Thymus (tissue), 11 donors: ENCODE data around the gene TCF12. TPM values are rescaled to one million over a fixed set of nuclear protein-coding genes. Genes with fewer than 3 reads are reported as not detected.

ENCODE experiments used
- DNase-seq, 9 donors: peaks; one replicate each; pipeline ENCODE4 v3.0.0-alpha.2; 2013; ENCODE audit warnings: low spot score in 9 of 9, low read depth in 6 of 9, missing footprints in 1 of 9
- H3K27ac ChIP-seq, 2 donors: one replicate each; pipeline ENCODE4 v1.5.1; 2013; ENCODE audit warnings: control low read depth in 1 of 2, low read depth in 1 of 2, low read length in 1 of 2, mild to moderate bottlenecking in 1 of 2, moderate library complexity in 1 of 2
- H3K27me3 ChIP-seq, 2 donors: one replicate each; pipeline ENCODE4 v1.5.1; 2013; ENCODE audit warnings: low read length in 1 of 2; ENCODE audit not compliant: control insufficient read depth in 2 of 2, insufficient read depth in 1 of 2
- H3K36me3 ChIP-seq, 2 donors: one replicate each; pipeline ENCODE4 v1.5.1; 2013; ENCODE audit warnings: low read length in 1 of 2, mild to moderate bottlenecking in 1 of 2, moderate library complexity in 1 of 2; ENCODE audit not compliant: control insufficient read depth in 2 of 2, insufficient read depth in 2 of 2
- H3K4me1 ChIP-seq, 2 donors: one replicate each; pipeline ENCODE4 v1.5.1; 2013; ENCODE audit warnings: low read length in 2 of 2; ENCODE audit not compliant: control insufficient read depth in 2 of 2, insufficient read depth in 2 of 2
- H3K4me3 ChIP-seq, 2 donors: one replicate each; pipeline ENCODE4 v1.5.1; 2013; ENCODE audit warnings: low read length in 2 of 2, control low read depth in 1 of 2, mild to moderate bottlenecking in 1 of 2
- H3K9me3 ChIP-seq, 2 donors: one replicate each; pipeline ENCODE4 v1.5.1; 2013; ENCODE audit warnings: low read length in 1 of 2, mild to moderate bottlenecking in 1 of 2; ENCODE audit not compliant: control insufficient read depth in 2 of 2, insufficient read depth in 1 of 2
- WGBS: extraction: QIAGEN DNeasy Blood & Tissue Kit; methylation state at CpG from one replicate; pipeline ENCODE4 v1.1.7; 2013; 5-methylcytosine and 5-hydroxymethylcytosine counted together
- polyA plus RNA-seq: library from polyadenylated mRNA; stranded (reverse); fragments of 200-250 nt; gene quantifications from one replicate; pipeline ENCODE4 v1.2.3, GENCODE V29; 2013
- total RNA-seq: library from RNA; stranded (reverse); fragments of 120-200 nt; gene quantifications from one replicate; pipeline ENCODE4 v1.2.4, GENCODE V29; 2013
- donor health status: healthy.

TCF12 gene
- total and polyA plus RNA-seq, 2 donors: 45.2 to 159 TPM

DNA sequence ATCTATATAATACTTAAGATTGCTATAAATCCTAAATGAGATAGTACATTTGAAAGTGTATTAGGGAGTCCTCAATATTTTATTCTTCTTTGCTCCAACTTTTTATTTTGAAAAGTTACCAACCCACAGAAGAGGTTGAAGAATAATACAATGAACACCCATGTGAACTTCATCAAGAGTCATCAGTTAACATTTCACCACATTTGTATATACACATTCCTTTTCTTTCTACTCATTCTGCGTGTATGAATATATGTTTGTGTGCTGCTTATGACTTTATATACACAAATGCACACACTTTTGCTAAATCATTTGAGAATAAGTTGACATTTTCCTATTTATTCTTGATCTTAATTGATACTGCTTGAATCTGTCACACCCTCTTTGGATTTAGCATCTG is 264.6 kb downstream of the TCF12 start:
- no peak for DNase-seq
- Histone ChIP-seq H3K27ac (no peak overlapping the region), H3K4me1 (no peaks in the 10 kb centered on the region), H3K36me3 (peaks cover 10 to 43% of the 10 kb centered on the region in 2 donors), H3K9me3 (peaks cover 0 to 4% of the 10 kb centered on the region in 2 donors), H3K27me3 (no peaks in the 10 kb centered on the region), H3K4me3 (no peak overlapping the region)
- WGBS: 100% methylated on average over 1 of the region's 1 CpG

DNA sequence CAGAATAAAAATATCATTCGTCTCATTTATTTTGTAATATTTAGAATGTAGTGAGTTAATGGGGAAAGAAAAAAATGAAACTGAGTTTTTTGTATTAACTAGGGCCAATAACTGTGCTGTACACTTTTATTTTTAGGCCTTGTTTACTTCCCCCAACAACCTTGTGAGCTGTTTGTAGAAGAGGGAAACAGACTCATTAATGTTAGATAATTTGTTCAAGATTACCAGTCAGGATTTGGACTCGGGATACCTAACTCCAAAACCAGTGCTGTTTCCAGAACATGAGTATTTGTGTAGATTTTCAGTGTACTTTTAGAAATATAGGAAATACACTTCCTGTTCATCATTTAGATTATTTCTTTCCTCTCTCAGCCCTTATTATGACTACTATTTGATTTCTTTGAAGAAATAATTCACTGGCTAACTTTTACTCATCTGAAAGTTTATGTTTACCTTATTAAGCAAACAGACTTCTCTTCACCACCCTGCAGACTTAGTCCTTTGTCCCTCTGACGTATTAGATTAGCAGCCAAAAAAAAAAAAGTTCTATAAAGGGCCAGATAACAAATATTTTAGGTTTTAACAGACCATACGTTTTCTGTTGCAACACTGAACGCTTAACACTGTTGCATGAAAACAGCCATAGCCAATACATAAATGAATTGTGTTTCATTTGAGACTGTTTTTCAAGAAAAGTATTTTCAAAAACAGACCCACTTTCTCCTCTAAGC is 265.3 kb downstream of the TCF12 start:
- WGBS: 96% methylated on average over 5 of the region's 5 CpGs
- no peak for DNase-seq
- Histone ChIP-seq H3K4me1 (no peaks in the 10 kb centered on the region), H3K27me3 (no peaks in the 10 kb centered on the region), H3K9me3 (peaks cover 0 to 4% of the 10 kb centered on the region in 2 donors), H3K27ac (no peak overlapping the region), H3K36me3 (peaks cover 10 to 39% of the 10 kb centered on the region in 2 donors), H3K4me3 (no peak overlapping the region)

DNA sequence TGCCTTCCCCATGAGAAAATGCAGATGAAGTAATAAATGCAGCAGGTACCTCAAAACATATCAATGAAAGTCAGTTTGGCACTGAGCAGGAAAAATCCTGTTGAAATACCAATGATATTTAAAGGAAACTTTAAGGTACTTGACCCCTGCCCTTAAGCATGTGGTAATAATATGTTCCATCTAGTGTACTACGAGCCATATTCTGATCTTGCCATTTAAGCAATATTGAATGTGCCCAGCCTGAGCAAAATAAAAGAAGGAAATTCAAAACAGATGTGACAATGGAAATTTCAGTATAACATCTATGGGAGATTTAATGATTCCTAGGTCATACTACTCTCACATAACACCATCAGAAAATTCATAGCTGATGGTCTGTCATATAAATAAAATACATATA is 266.1 kb downstream of the TCF12 start:
- Histone ChIP-seq H3K4me3 (no peak overlapping the region), H3K27me3 (no peaks in the 10 kb centered on the region), H3K27ac (no peak overlapping the region), H3K4me1 (no peaks in the 10 kb centered on the region), H3K36me3 (peaks cover 10 to 35% of the 10 kb centered on the region in 2 donors), H3K9me3 (peaks cover 0 to 4% of the 10 kb centered on the region in 2 donors)
- 99% methylated on average over 1 of the region's 1 CpG for WGBS
- no peak for DNase-seq

DNA sequence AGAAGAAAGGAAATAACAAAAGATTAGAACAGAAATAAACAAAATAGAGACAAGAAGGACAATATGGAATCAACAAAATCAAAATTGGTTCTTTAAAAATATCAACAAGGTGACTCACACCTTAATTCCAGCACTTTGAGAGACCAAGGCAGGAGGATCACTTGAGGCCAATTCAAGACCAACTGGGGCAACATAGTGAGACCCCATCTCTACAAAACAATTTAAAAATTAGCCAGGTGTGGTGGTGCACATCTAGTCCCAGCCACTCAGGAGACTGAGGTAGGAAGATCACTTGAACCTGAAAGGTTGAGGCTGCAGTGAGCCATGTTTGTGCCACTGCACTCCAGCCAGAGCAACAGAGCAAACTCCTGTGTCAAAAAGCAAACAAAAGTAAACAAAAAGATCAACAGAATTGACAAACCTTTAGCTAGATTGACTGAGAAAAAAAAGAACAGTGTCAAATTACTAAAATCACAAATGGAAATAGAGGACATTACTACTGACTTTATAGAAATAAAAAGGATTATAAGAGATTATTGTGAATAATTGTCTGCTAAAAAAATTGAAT is 267.1 kb downstream of the TCF12 start:
- no peak overlapping the region for H3K27ac ChIP-seq
- no peak for DNase-seq
- no peaks in the 10 kb centered on the region for H3K27me3 ChIP-seq
- peaks cover 10 to 40% of the 10 kb centered on the region in 2 donors for H3K36me3 ChIP-seq
- H3K4me1 ChIP-seq: no peaks in the 10 kb centered on the region
- no peak overlapping the region for H3K4me3 ChIP-seq
- peaks cover 0 to 4% of the 10 kb centered on the region in 2 donors for H3K9me3 ChIP-seq

DNA sequence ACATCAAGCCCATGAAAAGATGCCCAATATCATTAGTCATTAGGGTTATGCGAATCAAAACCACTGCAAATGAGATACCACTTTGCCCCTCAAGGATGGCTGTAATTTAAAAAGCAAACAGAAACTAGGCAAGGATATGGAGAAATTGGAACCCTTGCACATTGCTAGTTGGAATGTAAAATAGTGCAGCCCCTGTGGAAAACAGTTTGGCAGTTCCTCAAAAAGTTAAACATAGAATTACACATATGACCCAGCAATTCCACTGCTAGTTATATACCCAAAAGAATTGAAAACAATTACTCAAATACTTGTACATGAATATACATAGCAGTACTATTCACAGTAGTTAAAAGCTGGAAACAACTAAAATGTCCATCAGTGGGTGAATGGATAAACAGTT is 271.0 kb downstream of the TCF12 start:
- 99% methylated on average over 1 of the region's 1 CpG for WGBS
- H3K36me3 ChIP-seq: peaks cover 22 to 63% of the 10 kb centered on the region in 2 donors

DNA sequence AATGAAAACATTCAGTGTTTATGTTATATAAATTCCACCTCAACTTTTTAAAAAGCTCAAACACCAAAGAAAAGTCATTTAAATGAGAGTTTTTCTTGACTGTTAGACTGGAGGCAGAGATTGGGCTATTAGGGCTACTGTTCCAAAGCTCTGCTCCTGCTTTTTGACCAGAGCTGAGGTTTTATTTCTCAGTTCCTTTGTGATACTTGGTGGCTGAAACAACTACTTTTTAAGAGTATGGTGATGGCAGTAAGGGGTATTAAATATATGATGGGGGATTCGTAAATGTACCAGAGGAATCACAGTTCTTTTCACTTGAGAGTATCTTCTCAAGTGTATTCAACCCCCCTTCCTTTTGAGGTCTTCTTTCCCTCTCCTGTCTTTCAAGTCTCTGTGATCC is 271.8 kb downstream of the TCF12 start:
- Histone ChIP-seq H3K9me3 (peaks cover 0 to 4% of the 10 kb centered on the region in 2 donors), H3K27me3 (no peaks in the 10 kb centered on the region), H3K36me3 (peaks cover 22 to 69% of the 10 kb centered on the region in 2 donors), H3K4me1 (no peaks in the 10 kb centered on the region), H3K4me3 (no peak overlapping the region), H3K27ac (no peak overlapping the region)
- DNase-seq: no peak
- 98% methylated on average over 1 of the region's 1 CpG for WGBS

More for the DNA sequence above, 271.0 kb downstream of the TCF12 start:
- Histone ChIP-seq H3K27me3 (no peaks in the 10 kb centered on the region), H3K4me1 (no peaks in the 10 kb centered on the region), H3K4me3 (no peak overlapping the region), H3K27ac (no peak overlapping the region), H3K9me3 (peaks cover 0 to 4% of the 10 kb centered on the region in 2 donors)
- DNase-seq: no peak

DNA sequence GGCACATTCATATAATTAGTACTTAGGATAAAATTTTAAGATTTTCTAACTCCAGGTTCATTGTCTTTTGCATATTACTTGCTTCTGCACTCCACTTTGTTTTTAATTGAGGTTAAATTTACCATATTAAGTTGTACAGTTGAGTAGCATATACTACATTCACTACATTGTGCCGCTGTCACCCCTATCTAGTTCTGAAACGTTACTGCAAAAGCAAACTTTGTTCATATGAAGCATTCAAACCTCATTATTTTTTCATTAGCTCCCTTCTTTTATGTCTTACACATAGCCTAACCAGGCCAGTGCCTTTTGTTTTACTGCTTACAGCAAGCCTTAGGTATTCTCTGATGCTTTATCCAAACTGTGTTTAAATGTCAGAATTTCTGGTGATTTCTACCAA is 274.7 kb downstream of the TCF12 start:
- no peak overlapping the region for H3K4me3 ChIP-seq
- WGBS: 98% methylated on average over 2 of the region's 2 CpGs
- no peaks in the 10 kb centered on the region for H3K9me3 ChIP-seq
- peaks cover 16 to 75% of the 10 kb centered on the region in 2 donors for H3K36me3 ChIP-seq
- no peaks in the 10 kb centered on the region for H3K27me3 ChIP-seq
- no peak overlapping the region for H3K27ac ChIP-seq
- DNase-seq: no peak
- H3K4me1 ChIP-seq: no peaks in the 10 kb centered on the region

DNA sequence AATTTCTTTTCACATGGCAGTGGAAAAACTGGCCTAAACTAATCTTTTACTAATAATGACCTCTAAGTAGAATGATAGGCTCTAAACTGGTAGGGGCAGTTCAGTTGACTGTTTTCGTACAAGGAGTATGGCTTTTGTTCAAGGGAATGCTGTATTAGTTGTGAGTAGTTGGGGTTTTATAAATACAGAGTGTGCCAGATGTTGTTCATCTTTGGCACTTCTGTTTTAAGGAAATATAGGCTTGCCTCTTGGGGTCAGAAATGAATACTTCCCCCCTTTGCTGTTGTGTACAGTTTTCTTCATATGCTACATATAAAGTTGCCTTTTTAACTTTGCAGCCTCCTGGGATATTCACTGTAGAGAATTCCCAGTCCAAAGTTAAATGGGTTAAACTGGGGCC is 276.9 kb downstream of the TCF12 start:
- H3K36me3 ChIP-seq: peaks cover 18 to 87% of the 10 kb centered on the region in 2 donors
- no peak overlapping the region for H3K4me3 ChIP-seq
- H3K27ac ChIP-seq: no peak overlapping the region
- H3K4me1 ChIP-seq: no peaks in the 10 kb centered on the region
- 97% methylated on average over 1 of the region's 1 CpG for WGBS
- DNase-seq: no peak
- no peaks in the 10 kb centered on the region for H3K27me3 ChIP-seq
- no peaks in the 10 kb centered on the region for H3K9me3 ChIP-seq

DNA sequence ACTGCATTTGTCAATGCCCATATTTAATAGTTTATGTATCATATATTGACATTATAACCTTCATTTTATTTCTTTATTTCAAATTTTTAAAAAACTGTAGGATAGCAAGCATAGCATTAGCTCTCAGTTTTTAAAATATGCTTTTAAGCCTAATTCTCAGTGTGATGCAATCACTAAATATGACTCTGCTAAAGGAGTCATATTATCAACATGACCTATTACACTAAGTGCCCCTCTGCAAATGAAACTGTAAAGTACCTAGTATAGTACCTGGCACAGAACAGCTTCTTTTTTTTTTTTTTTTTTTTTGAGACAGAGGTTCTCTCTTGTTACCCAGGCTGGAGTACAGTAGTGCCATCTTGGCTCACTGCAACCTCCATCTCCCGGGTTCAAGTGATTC is 278.4 kb downstream of the TCF12 start:
- no peaks in the 10 kb centered on the region for H3K9me3 ChIP-seq
- peaks cover 10 to 85% of the 10 kb centered on the region in 2 donors for H3K36me3 ChIP-seq
- no peaks in the 10 kb centered on the region for H3K4me1 ChIP-seq
- H3K27me3 ChIP-seq: no peaks in the 10 kb centered on the region
- H3K27ac ChIP-seq: no peak overlapping the region
- 93% methylated on average over 1 of the region's 1 CpG for WGBS
- H3K4me3 ChIP-seq: no peak overlapping the region
- DNase-seq: no peak
